GM12891 (cell line): ENCODE measurements around the gene AMD1.

Experiments
- PAX5 ChIP-seq: IDR thresholded peaks from 2 replicates; pipeline ENCODE4 v1.6.1; 2011; ENCODE audit warnings: low read length, moderate library complexity, mild to moderate bottlenecking; ENCODE audit not compliant: insufficient read depth, severe bottlenecking
- POLR2A ChIP-seq: IDR thresholded peaks from 2 replicates; pipeline ENCODE4 v1.6.1; 2011; ENCODE audit warnings: low read depth, low read length, control low read depth
- POLR2AphosphoS5 ChIP-seq: IDR thresholded peaks from 2 replicates; pipeline ENCODE4 v1.6.1; 2011; ENCODE audit warnings: low read depth, low read length, control low read depth
- TAF1 ChIP-seq: IDR thresholded peaks from 2 replicates; pipeline ENCODE4 v1.6.1; 2011; ENCODE audit warnings: low read depth, low read length, control low read depth

DNA sequence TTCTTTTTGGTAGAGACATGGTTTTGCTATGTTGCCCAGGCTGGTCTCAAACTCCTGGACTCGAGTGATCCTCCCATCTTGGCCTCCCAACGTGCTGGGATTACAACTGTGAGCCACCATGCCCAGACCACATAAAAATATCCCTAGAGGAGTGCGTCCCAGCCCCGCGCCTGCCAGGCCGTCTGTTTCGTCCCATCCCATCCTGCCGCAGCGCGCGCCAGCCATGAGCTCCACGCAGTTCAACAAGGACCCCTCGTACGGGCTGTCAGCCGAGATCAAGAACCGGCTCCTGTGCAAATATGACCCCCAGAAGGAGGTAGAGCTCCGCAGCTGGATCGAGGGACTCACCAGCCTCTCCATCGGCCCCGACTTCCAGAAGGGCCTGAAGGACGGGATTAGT is 16.6 kb upstream of the AMD1 start:
- TF ChIP-seq POLR2AphosphoS5: no peak
- TF ChIP-seq POLR2A: no peak
- no peak for TF ChIP-seq TAF1
- no peak for TF ChIP-seq PAX5
